Parathyroid adenoma (tissue), 2 donors: ENCODE results near the gene DLX2.
"Not testable (repeated sequence)": the region's sequence is repeated elsewhere in the genome, so short reads cannot be mapped to it uniquely, and the experiment has no call there.

ENCODE experiments used
- H2AFZ ChIP-seq: fragments of 300-600 bp; sonication (generic); one replicate; pipeline ENCODE4 v1.7.0; 2017; ENCODE audit warnings: antibody characterized with exemption, mild to moderate bottlenecking
- H3K27ac ChIP-seq: fragments of 300-600 bp; sonication (generic); one replicate; pipeline ENCODE4 v1.7.0; 2017
- H3K27me3 ChIP-seq: fragments of 300-600 bp; sonication (generic); one replicate; pipeline ENCODE4 v1.7.0; 2017; ENCODE audit warnings: low read length; ENCODE audit not compliant: control insufficient read depth, insufficient read depth
- H3K36me3 ChIP-seq: fragments of 300-600 bp; sonication (generic); one replicate; pipeline ENCODE4 v1.7.0; 2017; ENCODE audit warnings: low read length; ENCODE audit not compliant: control insufficient read depth, insufficient read depth
- H3K4me1 ChIP-seq: fragments of 300-600 bp; sonication (generic); one replicate; pipeline ENCODE4 v1.7.0; 2017; ENCODE audit warnings: control low read depth
- H3K4me2 ChIP-seq: fragments of 300-600 bp; sonication (generic); one replicate; pipeline ENCODE4 v1.7.0; 2017; ENCODE audit warnings: low read length
- H3K4me3 ChIP-seq: fragments of 300-600 bp; sonication (generic); one replicate; pipeline ENCODE4 v1.7.0; 2017; ENCODE audit warnings: low read depth, low read length
- H3K79me2 ChIP-seq: fragments of 300-600 bp; sonication (generic); one replicate; pipeline ENCODE4 v1.7.0; 2017; ENCODE audit warnings: control low read depth
- H3K9ac ChIP-seq: fragments of 300-600 bp; sonication (generic); one replicate; pipeline ENCODE4 v1.7.0; 2017; ENCODE audit warnings: mild to moderate bottlenecking
- H3K9me3 ChIP-seq: fragments of 300-600 bp; sonication (generic); one replicate; pipeline ENCODE4 v1.7.0; 2017; ENCODE audit warnings: low read length; ENCODE audit not compliant: control insufficient read depth
- CTCF ChIP-seq: fragments of 300-600 bp; sonication (generic); IDR thresholded peaks from one replicate; pipeline ENCODE4 v1.7.0; 2017; ENCODE audit warnings: antibody characterized with exemption, mild to moderate bottlenecking
- donor health status: primary hyperparathyroidism.

Gene DLX2

GRCh38 chr2:172128484-172128883, 25.8 kb upstream of the DLX2 start:
- no peak overlapping the region for H3K4me3 ChIP-seq
- no peaks in the 10 kb centered on the region for H3K9me3 ChIP-seq
- no peaks in the 10 kb centered on the region for H3K4me1 ChIP-seq
- no peaks in the 10 kb centered on the region for H3K36me3 ChIP-seq
- no peak overlapping the region for H3K27ac ChIP-seq
- no peak overlapping the region for H3K4me2 ChIP-seq
- no peaks in the 10 kb centered on the region for H3K79me2 ChIP-seq
- no peak overlapping the region for H3K9ac ChIP-seq
- H2AFZ ChIP-seq: no peak overlapping the region
- H3K27me3 ChIP-seq: no peaks in the 10 kb centered on the region
- TF ChIP-seq CTCF: no peak

GRCh38 chr2:172120118-172120517, 17.4 kb upstream of the DLX2 start:
- TF ChIP-seq CTCF: no peak
- Histone ChIP-seq H3K9ac (no peak overlapping the region), H3K4me2 (no peak overlapping the region), H3K27ac (no peak overlapping the region), H3K9me3 (no peaks in the 10 kb centered on the region), H2AFZ (no peak overlapping the region), H3K4me3 (no peak overlapping the region), H3K27me3 (no peaks in the 10 kb centered on the region), H3K36me3 (no peaks in the 10 kb centered on the region), H3K4me1 (no peaks in the 10 kb centered on the region), H3K79me2 (no peaks in the 10 kb centered on the region)

- Histone ChIP-seq H3K9me3 (no peaks in the 10 kb centered on the region), H3K4me2 (no peak overlapping the region), H3K27ac (no peak overlapping the region), H3K4me3 (no peak overlapping the region), H3K36me3 (no peaks in the 10 kb centered on the region), H3K27me3 (no peaks in the 10 kb centered on the region), H3K9ac (no peak overlapping the region), H2AFZ (no peak overlapping the region), H3K79me2 (no peaks in the 10 kb centered on the region), H3K4me1 (no peaks in the 10 kb centered on the region)
- no peak for TF ChIP-seq CTCF
Observed at GRCh38 chr2:172119089-172119488, 16.4 kb upstream of the DLX2 start.

- H3K27me3 ChIP-seq: no peaks in the 10 kb centered on the region
- no peak for TF ChIP-seq CTCF
- H3K79me2 ChIP-seq: no peaks in the 10 kb centered on the region
Observed at GRCh38 chr2:172116107-172116506, 13.4 kb upstream of the DLX2 start.

GRCh38 chr2:172114579-172114978, 11.9 kb upstream of the DLX2 start:
- Histone ChIP-seq H3K4me3 (no peak overlapping the region), H3K79me2 (no peaks in the 10 kb centered on the region), H3K27ac (no peak overlapping the region), H3K4me1 (no peaks in the 10 kb centered on the region), H3K9me3 (no peaks in the 10 kb centered on the region), H3K9ac (no peak overlapping the region), H3K27me3 (no peaks in the 10 kb centered on the region), H2AFZ (no peak overlapping the region), H3K4me2 (no peak overlapping the region), H3K36me3 (no peaks in the 10 kb centered on the region)
- no peak for TF ChIP-seq CTCF

More at GRCh38 chr2:172116107-172116506, 13.4 kb upstream of the DLX2 start:
- Histone ChIP-seq H3K4me2 (no peak overlapping the region), H3K9ac (no peak overlapping the region), H3K36me3 (no peaks in the 10 kb centered on the region), H3K4me1 (no peaks in the 10 kb centered on the region), H3K27ac (no peak overlapping the region), H3K4me3 (no peak overlapping the region), H2AFZ (no peak overlapping the region), H3K9me3 (no peaks in the 10 kb centered on the region)

GRCh38 chr2:172114176-172114575, 11.5 kb upstream of the DLX2 start:
- H3K4me2 ChIP-seq, H3K27me3 ChIP-seq, H3K4me1 ChIP-seq, H3K9ac ChIP-seq, H3K36me3 ChIP-seq, H3K79me2 ChIP-seq, H3K9me3 ChIP-seq, H2AFZ ChIP-seq, H3K4me3 ChIP-seq, H3K27ac ChIP-seq: not testable (repeated sequence)
